Right lobe of liver (tissue), 6 donors: ENCODE measurements around the gene NRCAM. TPM values are rescaled to one million over a fixed set of nuclear protein-coding genes. Genes with fewer than 3 reads are reported as not detected.

Experiments
- ATAC-seq, 4 donors: fragments of 200-7000 bp; cut with Tn5 transposase; one replicate each; pipeline ENCODE4 v1.9.1; 2020; ENCODE audit warnings: mild to moderate bottlenecking in 4 of 4, moderate library complexity in 4 of 4
- DNase-seq, 3 donors: peaks; one replicate each; pipeline ENCODE4 v3.0.0-alpha.2; 2020
- H3K27ac ChIP-seq, 3 donors: fragments of 200-600 bp; one replicate each; pipeline ENCODE4 v1.8.0; 2022
- H3K27me3 ChIP-seq, 2 donors: fragments of 200-600 bp; one replicate each; pipeline ENCODE4 v1.8.0; 2022
- H3K36me3 ChIP-seq, 4 donors: fragments of 200-600 bp; sonication (generic) in 1 of 4; one replicate each; pipeline versions ENCODE4 v1.5.1 to v1.8.0; 2017 to 2022; ENCODE audit warnings: control low read depth in 1 of 4
- H3K4me1 ChIP-seq, 4 donors: fragments of 200-600 bp; sonication (generic) in 1 of 4; one replicate each; pipeline versions ENCODE4 v1.5.1 to v1.8.0; 2017 to 2022; ENCODE audit warnings: control low read depth in 1 of 4
- H3K4me3 ChIP-seq, 3 donors: fragments of 200-600 bp; one replicate each; pipeline ENCODE4 v1.8.0; 2022
- H3K9me3 ChIP-seq, 4 donors: fragments of 200-600 bp; sonication (generic) in 1 of 4; one replicate each; pipeline versions ENCODE4 v1.5.1 to v1.8.0; 2017 to 2022; ENCODE audit warnings: control low read depth in 1 of 4
- POLR2A ChIP-seq: fragments of 450-650 bp; IDR thresholded peaks from one replicate; pipeline ENCODE4 v1.6.1; 2017; ENCODE audit warnings: antibody characterized with exemption, mild to moderate bottlenecking
- WGBS: methylation state at CpG from one replicate; pipeline ENCODE4 v1.1.6; 2018; ENCODE audit warnings: low coverage, low lambda C conversion rate; ENCODE audit not compliant: insufficient coverage; ENCODE audit errors: missing lambda C conversion rate; 5-methylcytosine and 5-hydroxymethylcytosine counted together
- intact Hi-C, 2 donors: fragments of 100-400 bp; cut with DNase I; formaldehyde crosslinking; loops; one replicate each; pipeline versions ENCODE4 v1.11.2 to v1.14.1; 2022
- total RNA-seq, 6 experiments: library from RNA; depleted of rRNA in 2 of 6; stranded (reverse); fragments of >200 nt in 2 of 6; fragmentation: NEBNext Ultra II Directional in 3 of 6; extraction: Animal tissue kit (Norgen Biotek cat#: 25700) in 3 of 6; gene quantifications; one replicate each; pipeline versions ENCODE4 v1.1.0 to v1.2.4, GENCODE V29; 2016 to 2023
- TF ChIP-seq, protein P1 (sequence below), 4 donors: fragments of 200-600 bp in 3 of 4; fragments of 450-650 bp in 1 of 4; IDR thresholded peaks; one replicate each; pipeline versions ENCODE4 v1.5.1 to v1.8.0; 2016 to 2022; ENCODE audit warnings: antibody characterized with exemption in 4 of 4, mild to moderate bottlenecking in 2 of 4
- donor health status: DM: no; HTN: yes; CAD: no.
- donor health status: DM: no; HTN: no; CAD: no.
- donor health status: DM: no; HTN: no; CAD: no.
- donor health status: DM: no; HTN: yes; CAD: no.
- donor health status: DM: no; HTN: yes; CAD: no.

NRCAM gene
- total RNA-seq, 6 experiments from 2014 or later, result 0.16 to 1.9 (median 0.27) TPM

DNA sequence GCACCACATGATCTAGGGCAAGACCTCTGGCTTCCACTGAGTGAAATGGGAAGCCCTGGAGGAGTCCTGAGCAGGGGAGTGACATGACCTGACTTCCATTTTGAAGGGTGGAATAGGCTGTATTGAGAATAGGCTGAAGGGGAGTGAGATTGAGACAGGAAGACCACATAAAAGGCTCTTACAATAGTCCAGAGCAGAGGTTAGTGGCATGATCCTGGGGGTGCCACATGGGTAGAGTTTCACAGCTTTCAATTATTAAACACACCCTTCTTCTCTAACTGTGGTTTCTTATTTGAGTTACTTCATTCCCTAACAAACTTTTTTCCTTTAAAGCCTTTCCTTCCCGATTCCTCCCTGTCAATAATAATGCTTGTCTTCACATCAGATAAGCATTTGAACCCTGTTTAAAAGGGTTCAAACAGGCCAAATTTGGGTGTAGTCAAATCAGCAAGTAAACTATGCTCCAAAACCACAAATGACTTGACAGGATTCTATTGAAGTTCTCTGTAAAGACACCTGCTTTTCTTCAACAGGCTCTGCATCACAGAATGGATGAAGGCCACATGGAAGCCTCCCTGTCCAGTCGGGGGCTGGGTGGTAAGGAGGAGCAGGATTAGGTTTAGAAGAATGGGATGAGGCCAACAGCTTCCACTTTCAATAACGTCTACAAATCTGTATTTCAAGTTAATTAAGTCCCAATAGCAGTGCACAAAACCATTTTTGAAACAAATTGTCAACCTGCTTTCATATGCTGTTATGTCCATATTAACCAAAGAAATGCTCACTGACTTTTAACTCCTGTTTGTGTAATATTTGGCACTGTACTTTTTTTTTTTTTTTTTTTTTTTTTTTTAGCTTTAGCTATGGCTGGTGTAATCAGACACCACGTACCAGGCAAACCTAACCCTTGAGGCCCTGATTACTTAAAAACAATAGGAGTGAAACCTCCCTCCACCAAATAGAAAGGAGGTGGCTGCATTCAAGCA, 131.9 kb downstream of the NRCAM start:
- Histone ChIP-seq H3K4me1 (no peaks in the 10 kb centered on the region), H3K27ac (no peak overlapping the region), H3K36me3 (no peaks in the 10 kb centered on the region), H3K4me3 (no peak overlapping the region), H3K9me3 (no peaks in the 10 kb centered on the region), H3K27me3 (no peaks in the 10 kb centered on the region)
- intact Hi-C loops, result no loop called here
- WGBS, result 57% methylated on average over 3 of the region's 4 CpGs
- DNase-seq (no peak), ATAC-seq (no peak)
- TF ChIP-seq POLR2A, result no peak
- TF ChIP-seq, protein P1, sequence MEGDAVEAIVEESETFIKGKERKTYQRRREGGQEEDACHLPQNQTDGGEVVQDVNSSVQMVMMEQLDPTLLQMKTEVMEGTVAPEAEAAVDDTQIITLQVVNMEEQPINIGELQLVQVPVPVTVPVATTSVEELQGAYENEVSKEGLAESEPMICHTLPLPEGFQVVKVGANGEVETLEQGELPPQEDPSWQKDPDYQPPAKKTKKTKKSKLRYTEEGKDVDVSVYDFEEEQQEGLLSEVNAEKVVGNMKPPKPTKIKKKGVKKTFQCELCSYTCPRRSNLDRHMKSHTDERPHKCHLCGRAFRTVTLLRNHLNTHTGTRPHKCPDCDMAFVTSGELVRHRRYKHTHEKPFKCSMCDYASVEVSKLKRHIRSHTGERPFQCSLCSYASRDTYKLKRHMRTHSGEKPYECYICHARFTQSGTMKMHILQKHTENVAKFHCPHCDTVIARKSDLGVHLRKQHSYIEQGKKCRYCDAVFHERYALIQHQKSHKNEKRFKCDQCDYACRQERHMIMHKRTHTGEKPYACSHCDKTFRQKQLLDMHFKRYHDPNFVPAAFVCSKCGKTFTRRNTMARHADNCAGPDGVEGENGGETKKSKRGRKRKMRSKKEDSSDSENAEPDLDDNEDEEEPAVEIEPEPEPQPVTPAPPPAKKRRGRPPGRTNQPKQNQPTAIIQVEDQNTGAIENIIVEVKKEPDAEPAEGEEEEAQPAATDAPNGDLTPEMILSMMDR (IDR thresholded peaks at IDR 0.05), result no peak

DNA sequence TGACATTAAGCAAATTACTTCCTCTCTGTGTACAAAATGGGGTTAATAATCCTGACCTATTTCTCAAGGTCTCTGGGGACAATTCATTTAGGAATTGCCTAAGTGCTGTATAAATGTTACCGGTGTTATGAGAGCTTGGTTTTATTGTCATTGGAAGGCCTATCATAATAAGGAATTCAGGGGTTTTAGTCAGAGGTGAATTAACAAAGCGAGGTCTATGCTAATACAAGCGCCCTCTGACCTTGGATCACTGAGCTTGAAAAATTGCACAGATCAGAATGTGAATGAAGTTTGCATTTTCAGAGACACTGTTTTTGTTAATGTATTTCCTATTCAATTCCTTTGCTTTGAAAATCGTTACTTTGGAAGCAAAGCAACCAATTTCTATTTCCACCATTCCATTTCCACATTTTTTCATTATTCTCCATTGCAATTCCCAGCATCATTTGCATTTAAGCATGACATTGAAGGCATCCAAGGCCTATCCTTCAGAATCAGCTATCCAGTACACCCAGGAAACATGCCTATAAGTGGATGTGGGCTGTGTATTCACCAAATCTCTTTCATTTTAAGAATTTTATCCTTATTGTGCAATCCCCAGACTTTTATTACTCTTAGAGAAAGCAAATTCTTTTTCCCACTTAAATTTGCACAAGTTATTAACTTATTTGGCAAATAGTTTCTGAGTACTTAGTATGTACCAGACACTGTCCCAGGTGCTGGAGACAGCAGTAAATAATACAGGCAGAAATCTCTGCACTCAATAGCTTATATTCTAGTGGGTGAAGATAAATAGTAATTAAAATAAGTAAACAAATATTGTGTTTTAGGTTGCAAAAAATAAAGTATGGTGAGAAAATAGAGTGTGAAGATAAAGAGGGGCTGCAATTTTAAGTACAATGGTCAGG, 133.1 kb downstream of the NRCAM start:
- no peaks in the 10 kb centered on the region for H3K4me1 ChIP-seq
- DNase-seq (no peak), ATAC-seq (no peak)
- intact Hi-C loops, result no loop called here
- no peak for TF ChIP-seq POLR2A
- TF ChIP-seq, protein P1 (IDR thresholded peaks at IDR 0.05), result no peak
- H3K36me3 ChIP-seq, result no peaks in the 10 kb centered on the region
- no peaks in the 10 kb centered on the region for H3K27me3 ChIP-seq
- no peak overlapping the region for H3K27ac ChIP-seq
- H3K4me3 ChIP-seq, result no peak overlapping the region
- WGBS, result 67% methylated on average over 4 of the region's 4 CpGs
- H3K9me3 ChIP-seq, result no peaks in the 10 kb centered on the region

DNA sequence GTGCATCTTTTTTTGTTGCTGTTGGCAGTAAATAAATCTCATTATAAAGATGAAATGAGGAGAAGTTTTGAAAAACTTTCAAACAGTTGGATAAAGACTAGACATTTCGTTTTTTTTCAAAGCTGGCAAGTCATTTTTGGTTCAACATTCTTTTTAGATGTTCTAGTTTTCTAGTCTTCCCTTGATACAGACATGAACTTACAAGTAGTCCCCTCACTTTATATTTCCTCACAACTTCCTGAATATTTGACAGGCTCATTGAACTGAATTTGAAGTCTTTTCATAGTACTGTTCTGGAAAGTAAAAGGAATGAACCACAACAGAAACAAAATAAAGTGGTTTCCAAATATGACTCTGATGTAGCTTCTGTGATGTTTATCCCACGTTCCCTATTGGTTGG, 134.2 kb downstream of the NRCAM start:
- Histone ChIP-seq H3K4me3 (no peak overlapping the region), H3K36me3 (no peaks in the 10 kb centered on the region), H3K9me3 (no peaks in the 10 kb centered on the region), H3K27me3 (no peaks in the 10 kb centered on the region), H3K27ac (no peak overlapping the region), H3K4me1 (no peaks in the 10 kb centered on the region)
- ATAC-seq, result no peak
- DNase-seq, result no peak
- 31% methylated on average over 2 of the region's 2 CpGs for WGBS
- TF ChIP-seq, protein P1 (IDR thresholded peaks at IDR 0.05), result no peak
- TF ChIP-seq POLR2A, result no peak
- intact Hi-C loops, result no loop called here

DNA sequence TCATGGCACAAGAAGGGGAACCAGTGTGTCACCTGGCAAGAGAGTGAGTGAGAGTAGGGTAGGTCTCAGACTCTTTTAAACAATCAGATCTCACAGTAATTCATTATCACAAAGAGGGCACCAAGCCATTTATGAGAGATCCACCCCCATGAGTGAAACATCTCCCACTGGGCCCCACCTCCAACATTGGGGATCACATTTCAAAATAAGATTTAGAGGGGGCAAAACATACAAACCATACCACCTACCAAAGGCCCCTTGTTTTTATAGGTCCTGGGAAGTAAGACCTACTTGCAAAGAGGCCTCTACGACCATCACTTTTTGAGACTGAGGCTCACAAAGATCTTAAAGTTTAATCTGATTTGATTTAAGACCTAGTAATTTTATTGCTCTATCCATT, 134.9 kb downstream of the NRCAM start:
- Histone ChIP-seq H3K27me3 (no peaks in the 10 kb centered on the region), H3K9me3 (no peaks in the 10 kb centered on the region), H3K4me1 (no peaks in the 10 kb centered on the region), H3K36me3 (no peaks in the 10 kb centered on the region), H3K27ac (no peak overlapping the region), H3K4me3 (no peak overlapping the region)
- ATAC-seq (no peak), DNase-seq (no peak)
- intact Hi-C loops, result no loop called here
- TF ChIP-seq POLR2A, result no peak
- TF ChIP-seq, protein P1 (IDR thresholded peaks at IDR 0.05), result no peak
- WGBS, result 92% methylated on average over 1 of the region's 1 CpG
